ENCODE data around the gene C19orf73. TPM values are rescaled to one million over a fixed set of nuclear protein-coding genes. Genes with fewer than 3 reads are reported as not detected.
A peak's percentile ranks its signal among the peaks of the same experiment; 100 is the strongest.

The C19orf73 gene
- total and polyA plus RNA-seq, 9 of the 15 experiments (the other 6 are each of a cell fraction or from before 2014, with no cell fraction given), result 0.08 to 7.4 (median 1.4) TPM

DNA sequence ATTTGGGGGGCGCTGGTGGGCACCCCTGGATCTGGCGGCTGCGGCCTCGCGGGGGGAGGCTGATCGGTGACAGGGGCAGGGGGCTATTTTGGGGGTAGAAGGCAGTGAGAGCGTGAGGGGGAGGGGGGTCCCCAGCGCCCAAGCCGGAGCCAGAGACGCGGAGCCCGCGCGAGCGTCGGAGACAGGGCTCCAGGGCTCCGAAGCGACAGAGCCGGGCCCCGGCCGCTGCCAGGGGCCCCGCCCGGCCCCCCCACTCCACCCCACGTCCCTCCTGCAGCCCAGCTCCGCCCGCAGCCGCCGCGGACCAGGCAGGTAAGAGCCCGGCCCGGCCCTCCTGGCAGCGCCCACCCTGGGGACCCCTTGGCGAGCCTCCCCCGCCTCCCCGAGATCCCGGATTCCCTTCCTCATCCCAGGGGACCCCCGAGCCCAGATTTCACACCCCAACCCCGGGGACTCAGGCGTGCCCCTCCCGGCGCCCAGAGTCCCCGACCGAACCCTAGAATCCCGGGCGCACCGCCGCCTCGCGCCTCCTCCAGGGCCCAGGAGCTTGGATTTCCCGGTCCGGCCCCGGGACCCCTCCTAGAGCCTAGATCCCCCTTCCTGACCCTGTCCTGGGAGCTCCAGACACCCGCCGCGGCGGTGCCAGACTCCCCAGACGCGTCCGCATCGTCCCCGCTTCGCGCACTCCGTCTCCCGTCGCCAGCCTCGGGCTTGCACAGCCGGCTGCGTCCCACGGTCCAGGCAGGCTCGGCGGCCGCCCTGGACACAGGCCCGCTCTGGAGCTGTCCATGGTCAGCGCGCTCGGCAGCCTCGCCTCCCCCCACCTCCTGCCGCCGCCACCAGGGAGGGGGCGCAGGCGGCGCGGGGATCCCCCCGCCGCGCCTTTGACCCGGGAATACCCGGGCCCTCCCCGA lies 725 bp upstream of the C19orf73 start, which contains the start of gene PPFIA3 (continued):
- TF ChIP-seq, protein P1, sequence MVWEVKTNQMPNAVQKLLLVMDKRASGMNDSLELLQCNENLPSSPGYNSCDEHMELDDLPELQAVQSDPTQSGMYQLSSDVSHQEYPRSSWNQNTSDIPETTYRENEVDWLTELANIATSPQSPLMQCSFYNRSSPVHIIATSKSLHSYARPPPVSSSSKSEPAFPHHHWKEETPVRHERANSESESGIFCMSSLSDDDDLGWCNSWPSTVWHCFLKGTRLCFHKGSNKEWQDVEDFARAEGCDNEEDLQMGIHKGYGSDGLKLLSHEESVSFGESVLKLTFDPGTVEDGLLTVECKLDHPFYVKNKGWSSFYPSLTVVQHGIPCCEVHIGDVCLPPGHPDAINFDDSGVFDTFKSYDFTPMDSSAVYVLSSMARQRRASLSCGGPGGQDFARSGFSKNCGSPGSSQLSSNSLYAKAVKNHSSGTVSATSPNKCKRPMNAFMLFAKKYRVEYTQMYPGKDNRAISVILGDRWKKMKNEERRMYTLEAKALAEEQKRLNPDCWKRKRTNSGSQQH (CRISPR knock-in tag; IDR thresholded peaks at IDR 0.05), result no peak
- TF ChIP-seq ZFX (CRISPR knock-in tag; IDR thresholded peaks at IDR 0.05) (peak; percentile 82), NFIC (IDR thresholded peaks at IDR 0.05) (peak; percentile 80), FOXM1 (IDR thresholded peaks at IDR 0.05; ENCODE audit: low read depth) (no peak), FOXM1 (CRISPR knock-in tag; IDR thresholded peaks at IDR 0.05; ENCODE audit: low read depth) (peak; percentile 81; the same call in 1 of the 2 replicates), SAP30 (IDR thresholded peaks at IDR 0.05; ENCODE audit: borderline replicate concordance, insufficient read depth, low read depth, low read length, poor library complexity, severe bottlenecking) (peak; percentile 92), FIP1L1 (IDR thresholded peaks at IDR 0.05; ENCODE audit: low read depth, low read length, poor library complexity, severe bottlenecking) (peak; percentile 75)
- TF ChIP-seq, protein P2, sequence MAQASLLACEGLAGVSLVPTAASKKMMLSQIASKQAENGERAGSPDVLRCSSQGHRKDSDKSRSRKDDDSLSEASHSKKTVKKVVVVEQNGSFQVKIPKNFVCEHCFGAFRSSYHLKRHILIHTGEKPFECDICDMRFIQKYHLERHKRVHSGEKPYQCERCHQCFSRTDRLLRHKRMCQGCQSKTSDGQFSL (CRISPR knock-in tag; IDR thresholded peaks at IDR 0.05), result peak; percentile 90
- TF ChIP-seq, protein P2 (tag; IDR thresholded peaks at IDR 0.05), result peak in 1 of 2 experiments; percentile 52; a peak in 1 of 4 replicates
- TF ChIP-seq, protein P3, sequence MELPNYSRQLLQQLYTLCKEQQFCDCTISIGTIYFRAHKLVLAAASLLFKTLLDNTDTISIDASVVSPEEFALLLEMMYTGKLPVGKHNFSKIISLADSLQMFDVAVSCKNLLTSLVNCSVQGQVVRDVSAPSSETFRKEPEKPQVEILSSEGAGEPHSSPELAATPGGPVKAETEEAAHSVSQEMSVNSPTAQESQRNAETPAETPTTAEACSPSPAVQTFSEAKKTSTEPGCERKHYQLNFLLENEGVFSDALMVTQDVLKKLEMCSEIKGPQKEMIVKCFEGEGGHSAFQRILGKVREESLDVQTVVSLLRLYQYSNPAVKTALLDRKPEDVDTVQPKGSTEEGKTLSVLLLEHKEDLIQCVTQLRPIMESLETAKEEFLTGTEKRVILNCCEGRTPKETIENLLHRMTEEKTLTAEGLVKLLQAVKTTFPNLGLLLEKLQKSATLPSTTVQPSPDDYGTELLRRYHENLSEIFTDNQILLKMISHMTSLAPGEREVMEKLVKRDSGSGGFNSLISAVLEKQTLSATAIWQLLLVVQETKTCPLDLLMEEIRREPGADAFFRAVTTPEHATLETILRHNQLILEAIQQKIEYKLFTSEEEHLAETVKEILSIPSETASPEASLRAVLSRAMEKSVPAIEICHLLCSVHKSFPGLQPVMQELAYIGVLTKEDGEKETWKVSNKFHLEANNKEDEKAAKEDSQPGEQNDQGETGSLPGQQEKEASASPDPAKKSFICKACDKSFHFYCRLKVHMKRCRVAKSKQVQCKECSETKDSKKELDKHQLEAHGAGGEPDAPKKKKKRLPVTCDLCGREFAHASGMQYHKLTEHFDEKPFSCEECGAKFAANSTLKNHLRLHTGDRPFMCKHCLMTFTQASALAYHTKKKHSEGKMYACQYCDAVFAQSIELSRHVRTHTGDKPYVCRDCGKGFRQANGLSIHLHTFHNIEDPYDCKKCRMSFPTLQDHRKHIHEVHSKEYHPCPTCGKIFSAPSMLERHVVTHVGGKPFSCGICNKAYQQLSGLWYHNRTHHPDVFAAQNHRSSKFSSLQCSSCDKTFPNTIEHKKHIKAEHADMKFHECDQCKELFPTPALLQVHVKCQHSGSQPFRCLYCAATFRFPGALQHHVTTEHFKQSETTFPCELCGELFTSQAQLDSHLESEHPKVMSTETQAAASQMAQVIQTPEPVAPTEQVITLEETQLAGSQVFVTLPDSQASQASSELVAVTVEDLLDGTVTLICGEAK (IDR thresholded peaks at IDR 0.05), result peak; percentile 43; the same call in 1 of the 2 replicates
- TF ChIP-seq, protein P3 (CRISPR knock-in tag; IDR thresholded peaks at IDR 0.05), result no peak

All from K562 (cell line).